ENCODE data around the gene TOX2. TPM values are rescaled to one million over a fixed set of nuclear protein-coding genes. Genes with fewer than 3 reads are reported as not detected.

The TOX2 gene
- total RNA-seq, 2 donors from 2014 or later = 2.4 to 3.4 TPM

DNA sequence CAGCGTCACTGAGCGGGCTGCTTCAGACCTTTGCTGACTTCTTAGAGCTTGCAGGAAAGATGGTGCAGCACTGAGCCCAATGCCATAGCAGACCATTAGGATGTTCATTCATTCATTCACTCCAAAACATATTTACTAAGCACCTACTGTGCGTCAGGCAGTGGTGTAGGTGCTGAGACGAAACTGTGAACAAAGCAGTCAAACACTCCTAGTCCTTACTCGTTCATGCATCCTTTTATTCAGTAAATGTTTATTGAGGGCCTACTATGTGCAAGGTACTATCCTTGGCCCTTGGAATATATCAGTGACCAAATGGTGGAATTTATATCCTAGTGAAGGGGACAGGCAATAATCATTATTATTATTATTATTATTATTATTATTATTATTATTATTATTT, 76.6 kb downstream of the TOX2 start:
- TF ChIP-seq, protein P1, sequence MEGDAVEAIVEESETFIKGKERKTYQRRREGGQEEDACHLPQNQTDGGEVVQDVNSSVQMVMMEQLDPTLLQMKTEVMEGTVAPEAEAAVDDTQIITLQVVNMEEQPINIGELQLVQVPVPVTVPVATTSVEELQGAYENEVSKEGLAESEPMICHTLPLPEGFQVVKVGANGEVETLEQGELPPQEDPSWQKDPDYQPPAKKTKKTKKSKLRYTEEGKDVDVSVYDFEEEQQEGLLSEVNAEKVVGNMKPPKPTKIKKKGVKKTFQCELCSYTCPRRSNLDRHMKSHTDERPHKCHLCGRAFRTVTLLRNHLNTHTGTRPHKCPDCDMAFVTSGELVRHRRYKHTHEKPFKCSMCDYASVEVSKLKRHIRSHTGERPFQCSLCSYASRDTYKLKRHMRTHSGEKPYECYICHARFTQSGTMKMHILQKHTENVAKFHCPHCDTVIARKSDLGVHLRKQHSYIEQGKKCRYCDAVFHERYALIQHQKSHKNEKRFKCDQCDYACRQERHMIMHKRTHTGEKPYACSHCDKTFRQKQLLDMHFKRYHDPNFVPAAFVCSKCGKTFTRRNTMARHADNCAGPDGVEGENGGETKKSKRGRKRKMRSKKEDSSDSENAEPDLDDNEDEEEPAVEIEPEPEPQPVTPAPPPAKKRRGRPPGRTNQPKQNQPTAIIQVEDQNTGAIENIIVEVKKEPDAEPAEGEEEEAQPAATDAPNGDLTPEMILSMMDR (conservative IDR thresholded peaks at IDR 0.05) = no peak
- Histone ChIP-seq H3K9me3 (ENCODE audit: control insufficient read depth, low read length) (no peaks in the 10 kb centered on the region), H3K9ac (ENCODE audit: extremely low read depth, low read length, poor library complexity, severe bottlenecking) (no peak overlapping the region), H3K4me3 (ENCODE audit: low read length) (no peak overlapping the region), H3K27me3 (ENCODE audit: control insufficient read depth, insufficient read depth, low read length, poor library complexity, severe bottlenecking) (no peaks in the 10 kb centered on the region), H3K4me1 (ENCODE audit: control insufficient read depth, insufficient read depth, low read length) (peaks cover 8% of the 10 kb centered on the region), H3K27ac (ENCODE audit: low read depth, low read length) (no peak overlapping the region), H3K36me3 (ENCODE audit: control insufficient read depth, insufficient read depth, low read length) (no peaks in the 10 kb centered on the region)
- no peak for DNase-seq
- Mint-ChIP-seq H3K36me3 (ENCODE audit: low read depth) (no peaks in the 10 kb centered on the region), H3K4me1 (peaks cover 9% of the 10 kb centered on the region), H3K27ac (no peak overlapping the region), H3K4me3 (no peak overlapping the region), H3K27me3 (ENCODE audit: insufficient read depth) (no peaks in the 10 kb centered on the region), H3K9me3 (peaks cover 5% of the 10 kb centered on the region)
- 92 to 96% methylated on average over 5 of the region's 5 CpGs for WGBS, 2 experiments (ENCODE audit: insufficient coverage in 1 of 2, insufficient read length in 1 of 2)

DNA sequence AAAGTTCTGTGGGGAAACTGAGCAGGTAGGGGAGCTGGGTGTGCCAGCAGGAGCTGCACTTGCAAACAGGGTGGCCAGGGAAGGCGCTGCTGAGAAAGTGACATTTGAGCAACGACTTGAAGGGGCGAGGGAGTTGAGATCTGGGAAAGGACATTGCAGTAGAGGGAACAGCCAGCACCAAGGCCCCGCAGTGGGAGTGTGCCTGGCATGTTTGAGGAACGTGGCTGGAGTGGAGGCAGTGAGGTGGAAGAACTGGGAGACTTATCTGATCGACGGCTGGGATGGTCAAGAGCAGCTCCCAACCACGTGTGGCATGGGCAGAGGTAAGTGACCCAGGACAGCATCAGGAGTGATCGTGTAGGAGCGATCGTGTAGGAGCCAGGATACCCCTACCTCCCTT, 77.3 kb downstream of the TOX2 start:
- H3K36me3 ChIP-seq (ENCODE audit: control insufficient read depth, insufficient read depth, low read length) = no peaks in the 10 kb centered on the region
- no peak overlapping the region for H3K27ac ChIP-seq (ENCODE audit: low read depth, low read length)
- H3K27me3 Mint-ChIP-seq (ENCODE audit: insufficient read depth) = no peaks in the 10 kb centered on the region
- H3K4me3 Mint-ChIP-seq = no peak overlapping the region
- TF ChIP-seq, protein P1 (conservative IDR thresholded peaks at IDR 0.05) = no peak
- H3K9me3 ChIP-seq (ENCODE audit: control insufficient read depth, low read length) = no peaks in the 10 kb centered on the region
- no peaks in the 10 kb centered on the region for H3K36me3 Mint-ChIP-seq (ENCODE audit: low read depth)
- H3K4me3 ChIP-seq (ENCODE audit: low read length) = no peak overlapping the region
- H3K27me3 ChIP-seq (ENCODE audit: control insufficient read depth, insufficient read depth, low read length, poor library complexity, severe bottlenecking) = no peaks in the 10 kb centered on the region
- no peak overlapping the region for H3K27ac Mint-ChIP-seq
- peaks cover 8% of the 10 kb centered on the region for H3K4me1 ChIP-seq (ENCODE audit: control insufficient read depth, insufficient read depth, low read length)
- no peak for DNase-seq
- WGBS, 2 experiments (ENCODE audit: insufficient coverage in 1 of 2, insufficient read length in 1 of 2) = 85 to 93% methylated on average over 11 of the region's 11 CpGs
- peaks cover 5% of the 10 kb centered on the region for H3K9me3 Mint-ChIP-seq
- no peak overlapping the region for H3K9ac ChIP-seq (ENCODE audit: extremely low read depth, low read length, poor library complexity, severe bottlenecking)
- H3K4me1 Mint-ChIP-seq = peaks cover 9% of the 10 kb centered on the region

DNA sequence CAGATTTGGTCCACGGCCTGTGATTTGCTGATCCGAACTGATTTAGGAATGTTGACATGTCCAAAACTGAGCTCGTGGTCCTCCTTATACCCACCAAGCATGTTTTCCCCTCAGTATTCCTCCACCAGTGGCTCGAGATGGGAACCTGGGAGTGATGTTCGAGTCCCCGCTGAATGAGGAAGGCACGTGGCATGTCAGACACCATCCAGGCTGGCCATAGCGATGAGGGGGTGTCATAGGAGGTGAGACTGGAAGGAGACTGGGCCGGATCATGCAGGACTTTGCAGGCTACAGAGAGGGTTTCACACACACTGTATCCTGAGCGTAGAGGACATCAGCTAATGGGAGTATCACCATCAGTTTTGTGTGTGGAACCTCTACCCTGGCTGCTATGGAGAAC, 78.2 kb downstream of the TOX2 start:
- Mint-ChIP-seq H3K27me3 (ENCODE audit: insufficient read depth) (no peaks in the 10 kb centered on the region), H3K4me1 (peaks cover 9% of the 10 kb centered on the region), H3K9me3 (peaks cover 5% of the 10 kb centered on the region), H3K27ac (no peak overlapping the region), H3K36me3 (ENCODE audit: low read depth) (no peaks in the 10 kb centered on the region), H3K4me3 (no peak overlapping the region)
- WGBS, 2 experiments (ENCODE audit: insufficient coverage in 1 of 2, insufficient read length in 1 of 2) = 94 to 96% methylated on average over 8 to 10 of the region's 10 CpGs
- H3K4me3 ChIP-seq (ENCODE audit: low read length) = no peak overlapping the region
- no peak overlapping the region for H3K9ac ChIP-seq (ENCODE audit: extremely low read depth, low read length, poor library complexity, severe bottlenecking)
- peaks cover 8% of the 10 kb centered on the region for H3K4me1 ChIP-seq (ENCODE audit: control insufficient read depth, insufficient read depth, low read length)
- H3K36me3 ChIP-seq (ENCODE audit: control insufficient read depth, insufficient read depth, low read length) = no peaks in the 10 kb centered on the region
- no peak overlapping the region for H3K27ac ChIP-seq (ENCODE audit: low read depth, low read length)
- no peaks in the 10 kb centered on the region for H3K27me3 ChIP-seq (ENCODE audit: control insufficient read depth, insufficient read depth, low read length, poor library complexity, severe bottlenecking)
- H3K9me3 ChIP-seq (ENCODE audit: control insufficient read depth, low read length) = no peaks in the 10 kb centered on the region
- no peak for DNase-seq
- TF ChIP-seq, protein P1 (conservative IDR thresholded peaks at IDR 0.05) = no peak
